ENCODE results near the gene CST9.

Gene CST9

DNA sequence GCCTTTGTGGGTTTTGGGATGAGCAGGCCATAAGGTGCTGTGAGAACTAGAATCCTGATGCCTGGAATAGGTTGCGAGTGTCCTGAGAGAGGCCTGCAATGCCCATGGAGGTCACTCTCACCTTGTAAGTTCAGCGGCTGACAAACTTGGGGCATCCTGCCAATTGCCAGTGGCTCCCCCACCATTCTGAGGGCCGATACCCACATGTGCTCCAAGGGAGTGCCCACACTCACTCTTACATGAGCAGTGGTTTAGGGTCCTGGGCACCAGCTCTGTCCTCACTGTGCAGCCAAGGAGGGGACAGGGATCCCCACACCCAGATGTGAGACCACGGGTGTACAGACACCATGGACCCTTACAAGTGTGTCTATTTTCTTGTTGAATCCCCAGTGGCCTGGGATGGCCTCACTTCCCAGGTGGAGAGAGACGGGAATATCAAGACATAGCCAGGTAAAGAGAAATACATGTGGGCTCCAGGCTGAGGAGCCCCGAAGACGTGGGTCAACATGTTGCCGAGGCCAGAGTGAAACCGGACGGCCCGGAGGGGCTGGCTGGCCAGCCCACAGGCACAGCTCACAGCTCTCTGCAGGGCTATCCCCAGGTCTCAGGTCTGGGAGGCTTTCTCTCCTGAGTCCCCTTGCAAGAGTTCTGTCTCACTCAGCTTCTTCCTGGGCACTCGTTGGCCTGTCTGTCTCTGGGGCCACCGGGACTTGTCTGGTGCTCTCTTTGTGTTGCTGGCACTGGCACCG is 2.0 kb upstream of the CST9 start:
- DNase-seq (ENCODE audit: low read depth): no peak
- H3K4me3 ChIP-seq (ENCODE audit: low read depth, low read length): no peak overlapping the region
- TF ChIP-seq, protein P1, sequence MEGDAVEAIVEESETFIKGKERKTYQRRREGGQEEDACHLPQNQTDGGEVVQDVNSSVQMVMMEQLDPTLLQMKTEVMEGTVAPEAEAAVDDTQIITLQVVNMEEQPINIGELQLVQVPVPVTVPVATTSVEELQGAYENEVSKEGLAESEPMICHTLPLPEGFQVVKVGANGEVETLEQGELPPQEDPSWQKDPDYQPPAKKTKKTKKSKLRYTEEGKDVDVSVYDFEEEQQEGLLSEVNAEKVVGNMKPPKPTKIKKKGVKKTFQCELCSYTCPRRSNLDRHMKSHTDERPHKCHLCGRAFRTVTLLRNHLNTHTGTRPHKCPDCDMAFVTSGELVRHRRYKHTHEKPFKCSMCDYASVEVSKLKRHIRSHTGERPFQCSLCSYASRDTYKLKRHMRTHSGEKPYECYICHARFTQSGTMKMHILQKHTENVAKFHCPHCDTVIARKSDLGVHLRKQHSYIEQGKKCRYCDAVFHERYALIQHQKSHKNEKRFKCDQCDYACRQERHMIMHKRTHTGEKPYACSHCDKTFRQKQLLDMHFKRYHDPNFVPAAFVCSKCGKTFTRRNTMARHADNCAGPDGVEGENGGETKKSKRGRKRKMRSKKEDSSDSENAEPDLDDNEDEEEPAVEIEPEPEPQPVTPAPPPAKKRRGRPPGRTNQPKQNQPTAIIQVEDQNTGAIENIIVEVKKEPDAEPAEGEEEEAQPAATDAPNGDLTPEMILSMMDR (IDR thresholded peaks at IDR 0.05; ENCODE audit: low read depth, low read length, missing control alignments): no peak

DNA sequence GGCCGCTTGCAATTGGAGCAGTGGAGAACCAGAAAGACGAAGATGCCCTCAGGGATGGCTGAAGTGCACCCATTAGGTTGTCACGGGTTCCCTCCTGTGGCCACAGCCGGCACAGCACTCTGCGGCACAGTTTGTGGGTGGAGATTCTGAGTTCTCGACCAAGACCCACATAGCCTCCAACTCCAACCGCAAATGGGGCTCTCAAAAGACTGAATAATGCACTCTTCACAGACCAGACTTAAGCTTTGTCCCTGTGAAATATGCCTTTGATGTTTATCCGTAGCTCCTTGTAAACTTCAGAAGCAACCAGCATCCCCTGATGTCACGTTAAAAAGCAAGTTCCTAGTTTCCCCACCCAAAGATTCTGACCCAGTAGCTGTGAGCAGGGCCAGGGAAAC is 934 bp upstream of the CST9 start:
- TF ChIP-seq, protein P1 (IDR thresholded peaks at IDR 0.05; ENCODE audit: low read depth, low read length, missing control alignments): peak; percentile 98
- H3K4me3 ChIP-seq (ENCODE audit: low read depth, low read length): no peak overlapping the region
- DNase-seq (ENCODE audit: low read depth): no peak

DNA sequence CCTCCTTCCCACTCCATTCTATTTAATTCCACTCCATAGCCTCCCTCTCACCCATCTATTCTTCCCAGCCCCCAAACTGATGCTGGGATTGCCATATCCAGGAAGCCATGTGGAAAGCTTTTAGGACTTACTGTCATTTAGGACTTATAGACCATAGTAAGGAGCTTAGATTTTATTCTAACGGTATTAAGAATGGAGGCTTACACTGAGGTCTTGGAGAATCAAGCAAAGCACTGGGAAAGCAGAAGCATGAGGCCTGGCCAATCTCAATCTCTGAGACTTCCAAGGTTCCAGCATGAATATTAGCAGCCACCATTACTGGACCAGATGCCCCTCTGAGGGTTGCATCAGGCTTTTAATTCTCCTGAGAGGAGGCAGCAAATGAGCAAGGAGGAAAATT is 1.4 kb downstream of the CST9 start:
- no peak overlapping the region for H3K4me3 ChIP-seq (ENCODE audit: low read depth, low read length)
- TF ChIP-seq, protein P1 (IDR thresholded peaks at IDR 0.05; ENCODE audit: low read depth, low read length, missing control alignments): no peak
- DNase-seq (ENCODE audit: low read depth): no peak

DNA sequence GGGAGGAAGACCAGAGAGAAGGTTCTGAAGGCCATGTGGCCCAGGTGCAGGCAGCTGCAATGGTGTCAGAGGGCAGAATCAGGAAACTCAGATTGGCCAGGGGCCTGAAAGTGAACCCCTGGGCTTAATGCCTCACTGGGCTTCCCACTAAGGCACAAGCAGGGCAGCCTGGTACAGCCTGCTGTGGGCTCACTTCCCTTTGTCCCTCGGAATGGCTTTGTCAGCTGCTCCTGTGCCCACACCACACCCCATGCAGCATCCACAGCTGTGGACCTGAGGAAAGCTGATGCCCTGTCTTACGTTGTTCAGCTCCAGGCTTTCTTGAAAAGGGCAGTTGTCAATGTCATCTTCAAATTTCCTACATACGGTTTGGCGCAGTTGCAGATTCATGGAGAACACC is 2.4 kb downstream of the CST9 start:
- TF ChIP-seq, protein P1 (IDR thresholded peaks at IDR 0.05; ENCODE audit: low read depth, low read length, missing control alignments): no peak
- H3K4me3 ChIP-seq (ENCODE audit: low read depth, low read length): no peak overlapping the region
- no peak for DNase-seq (ENCODE audit: low read depth)

DNA sequence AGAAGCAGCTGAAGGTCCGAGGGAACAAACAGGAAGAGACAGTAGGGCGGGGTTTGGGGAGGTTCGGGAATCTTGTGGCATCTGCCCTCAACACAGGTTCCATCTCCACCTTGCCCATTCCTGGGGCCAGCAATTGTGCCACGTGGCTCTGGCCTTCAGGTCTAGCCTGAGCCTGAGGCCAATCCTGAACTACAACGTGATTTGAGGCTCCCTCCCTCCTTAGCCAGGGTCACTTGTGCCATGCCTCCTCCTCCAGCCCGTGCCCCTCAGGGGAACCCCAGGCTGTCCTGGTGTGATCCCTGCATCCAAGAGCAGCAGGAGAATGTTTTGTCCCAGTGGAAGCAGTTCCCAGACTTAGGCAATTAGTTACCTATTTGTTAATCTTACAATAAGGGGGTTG is 3.0 kb downstream of the CST9 start:
- TF ChIP-seq, protein P1 (IDR thresholded peaks at IDR 0.05; ENCODE audit: low read depth, low read length, missing control alignments): no peak
- no peak overlapping the region for H3K4me3 ChIP-seq (ENCODE audit: low read depth, low read length)
- no peak for DNase-seq (ENCODE audit: low read depth)

DNA sequence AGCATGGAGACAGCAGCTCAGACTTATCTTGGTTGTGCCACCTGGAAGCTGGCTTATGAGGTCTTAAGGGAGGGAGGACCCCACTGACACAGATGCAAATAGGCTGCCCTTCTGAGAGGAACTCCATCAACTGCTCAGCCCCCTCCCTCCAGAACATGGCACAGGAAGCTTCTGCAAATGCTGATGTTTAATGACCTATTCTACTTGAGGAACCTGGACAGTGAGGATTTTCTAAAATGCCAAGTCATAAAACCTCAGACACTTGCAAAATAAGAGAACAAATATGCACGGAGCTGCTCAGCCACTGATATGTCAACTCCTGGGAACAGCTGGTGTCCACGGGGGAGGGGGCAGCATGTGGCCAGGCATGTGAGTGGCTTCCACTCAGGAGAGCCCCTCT is 3.5 kb downstream of the CST9 start:
- TF ChIP-seq, protein P1 (IDR thresholded peaks at IDR 0.05; ENCODE audit: low read depth, low read length, missing control alignments): no peak
- H3K4me3 ChIP-seq (ENCODE audit: low read depth, low read length): no peak overlapping the region
- DNase-seq (ENCODE audit: low read depth): no peak

DNA sequence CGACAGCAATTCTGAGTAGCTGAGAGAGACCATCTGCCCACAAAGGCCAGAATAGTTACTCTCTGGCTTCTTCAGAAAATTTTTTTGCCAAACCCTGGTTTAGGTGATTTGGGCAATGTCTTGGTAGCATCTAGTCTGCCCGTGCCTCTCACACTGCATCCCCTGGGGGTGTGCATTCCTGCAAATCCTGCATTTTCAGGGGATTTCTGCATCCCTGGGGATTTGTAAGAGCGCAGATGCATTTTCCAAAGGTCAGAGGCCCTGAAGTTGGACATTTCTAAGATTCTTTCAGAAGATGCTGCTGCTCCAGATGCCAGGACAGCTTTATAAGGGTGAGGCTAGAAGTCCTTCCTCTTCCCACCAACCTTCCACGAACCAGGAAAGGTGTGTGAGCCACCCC is 4.0 kb downstream of the CST9 start:
- no peak overlapping the region for H3K4me3 ChIP-seq (ENCODE audit: low read depth, low read length)
- no peak for DNase-seq (ENCODE audit: low read depth)
- TF ChIP-seq, protein P1 (IDR thresholded peaks at IDR 0.05; ENCODE audit: low read depth, low read length, missing control alignments): no peak
